ENCODE measurements around the gene RMDN2. TPM values are rescaled to one million over a fixed set of nuclear protein-coding genes. Genes with fewer than 3 reads are reported as not detected.

RMDN2 gene
- total and polyA plus RNA-seq, 4 donors, result 7.3 to 30.6 (median 13.3) TPM

- no peak overlapping the region for H3K27ac ChIP-seq (ENCODE audit: low read depth in 1 of 2, low read length in 2 of 2)
- no peaks in the 10 kb centered on the region for H3K36me3 ChIP-seq (ENCODE audit: control insufficient read depth in 4 of 4, insufficient read depth in 3 of 4, low read depth in 1 of 4, low read length in 3 of 4)
- H3K4me1 ChIP-seq (ENCODE audit: control insufficient read depth in 4 of 4, insufficient read depth in 4 of 4, low read length in 3 of 4), result peaks cover 0 to 3% (median 1%) of the 10 kb centered on the region in 4 donors
- peak; percentile 72 for DNase-seq (ENCODE audit: low spot score)
- H3K9ac ChIP-seq (ENCODE audit: low read depth in 1 of 2, low read length in 2 of 2), result no peak overlapping the region
- WGBS, result 16% methylated on average over 3 of the region's 3 CpGs
- no peaks in the 10 kb centered on the region for H3K27me3 ChIP-seq (ENCODE audit: control insufficient read depth in 4 of 4, insufficient read depth in 4 of 4, low read length in 3 of 4)
- H3K4me3 ChIP-seq (ENCODE audit: low read depth in 1 of 3, low read length in 3 of 3), result no peak overlapping the region
- TF ChIP-seq RAD21 (IDR thresholded peaks at IDR 0.05) (peak; percentile 88 to 89), YY1 (IDR thresholded peaks at IDR 0.05) (no peak)
- TF ChIP-seq, protein P1, sequence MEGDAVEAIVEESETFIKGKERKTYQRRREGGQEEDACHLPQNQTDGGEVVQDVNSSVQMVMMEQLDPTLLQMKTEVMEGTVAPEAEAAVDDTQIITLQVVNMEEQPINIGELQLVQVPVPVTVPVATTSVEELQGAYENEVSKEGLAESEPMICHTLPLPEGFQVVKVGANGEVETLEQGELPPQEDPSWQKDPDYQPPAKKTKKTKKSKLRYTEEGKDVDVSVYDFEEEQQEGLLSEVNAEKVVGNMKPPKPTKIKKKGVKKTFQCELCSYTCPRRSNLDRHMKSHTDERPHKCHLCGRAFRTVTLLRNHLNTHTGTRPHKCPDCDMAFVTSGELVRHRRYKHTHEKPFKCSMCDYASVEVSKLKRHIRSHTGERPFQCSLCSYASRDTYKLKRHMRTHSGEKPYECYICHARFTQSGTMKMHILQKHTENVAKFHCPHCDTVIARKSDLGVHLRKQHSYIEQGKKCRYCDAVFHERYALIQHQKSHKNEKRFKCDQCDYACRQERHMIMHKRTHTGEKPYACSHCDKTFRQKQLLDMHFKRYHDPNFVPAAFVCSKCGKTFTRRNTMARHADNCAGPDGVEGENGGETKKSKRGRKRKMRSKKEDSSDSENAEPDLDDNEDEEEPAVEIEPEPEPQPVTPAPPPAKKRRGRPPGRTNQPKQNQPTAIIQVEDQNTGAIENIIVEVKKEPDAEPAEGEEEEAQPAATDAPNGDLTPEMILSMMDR (IDR thresholded peaks at IDR 0.05; ENCODE audit: low read depth, low read length, missing input control), result peak; percentile 73
- no peaks in the 10 kb centered on the region for H3K9me3 ChIP-seq (ENCODE audit: control insufficient read depth in 4 of 4, low read length in 3 of 4)
Measured at GRCh38 chr2:37982147-37982582, 57.1 kb downstream of the RMDN2 start.

DNA sequence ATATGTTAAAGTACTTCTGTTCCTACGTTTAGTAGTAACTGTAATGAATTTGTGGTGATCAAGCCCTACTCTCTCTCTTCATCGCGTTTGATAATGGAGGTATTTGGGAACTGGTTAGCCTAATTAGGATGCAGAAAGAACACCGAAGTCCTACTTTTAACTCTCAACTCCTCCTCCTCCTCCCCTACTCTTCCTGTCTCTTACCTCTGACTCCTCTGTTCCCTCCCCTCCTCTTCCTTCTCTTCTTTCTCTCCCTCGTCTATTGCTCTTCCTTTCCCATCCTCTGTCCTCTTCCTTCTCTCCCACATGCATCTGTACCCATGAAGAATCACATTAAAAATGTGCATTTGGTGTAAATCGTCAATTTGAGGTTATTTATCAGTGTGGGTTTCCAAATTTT is 57.8 kb downstream of the RMDN2 start:
- Histone ChIP-seq H3K4me3 (ENCODE audit: low read depth in 1 of 3, low read length in 3 of 3) (no peak overlapping the region), H3K36me3 (ENCODE audit: control insufficient read depth in 4 of 4, insufficient read depth in 3 of 4, low read depth in 1 of 4, low read length in 3 of 4) (no peaks in the 10 kb centered on the region), H3K9me3 (ENCODE audit: control insufficient read depth in 4 of 4, low read length in 3 of 4) (no peaks in the 10 kb centered on the region), H3K9ac (ENCODE audit: low read depth in 1 of 2, low read length in 2 of 2) (no peak overlapping the region), H3K27me3 (ENCODE audit: control insufficient read depth in 4 of 4, insufficient read depth in 4 of 4, low read length in 3 of 4) (no peaks in the 10 kb centered on the region), H3K4me1 (ENCODE audit: control insufficient read depth in 4 of 4, insufficient read depth in 4 of 4, low read length in 3 of 4) (peaks cover 0 to 3% (median 1%) of the 10 kb centered on the region in 4 donors), H3K27ac (ENCODE audit: low read depth in 1 of 2, low read length in 2 of 2) (no peak overlapping the region)
- DNase-seq (ENCODE audit: low spot score), result no peak
- WGBS, result 79% methylated on average over 6 of the region's 6 CpGs
- no peak for TF ChIP-seq NR2F2 (IDR thresholded peaks at IDR 0.05)

GRCh38 chr2:37983719-37984118 is 58.6 kb downstream of the RMDN2 start:
- TF ChIP-seq EGR1 (IDR thresholded peaks at IDR 0.05; ENCODE audit: low read depth in 2 of 2), result no peak
- TF ChIP-seq HNF4G (IDR thresholded peaks at IDR 0.05), result no peak
- TF ChIP-seq ZBTB33 (IDR thresholded peaks at IDR 0.05), result no peak
- TF ChIP-seq, protein P1 (IDR thresholded peaks at IDR 0.05; ENCODE audit: low read depth, low read length, missing input control), result no peak
- no peak for TF ChIP-seq RXRA (IDR thresholded peaks at IDR 0.05)
- TF ChIP-seq, protein P2, sequence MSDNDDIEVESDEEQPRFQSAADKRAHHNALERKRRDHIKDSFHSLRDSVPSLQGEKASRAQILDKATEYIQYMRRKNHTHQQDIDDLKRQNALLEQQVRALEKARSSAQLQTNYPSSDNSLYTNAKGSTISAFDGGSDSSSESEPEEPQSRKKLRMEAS (IDR thresholded peaks at IDR 0.05), result no peak
- TF ChIP-seq TAF1 (conservative IDR thresholded peaks at IDR 0.05), result no peak
- TF ChIP-seq FOXA2 (IDR thresholded peaks at IDR 0.05), result no peak
- no peak for TF ChIP-seq JUND (IDR thresholded peaks at IDR 0.05)
- Histone ChIP-seq H3K36me3 (ENCODE audit: control insufficient read depth in 4 of 4, insufficient read depth in 3 of 4, low read depth in 1 of 4, low read length in 3 of 4) (no peaks in the 10 kb centered on the region), H3K27me3 (ENCODE audit: control insufficient read depth in 4 of 4, insufficient read depth in 4 of 4, low read length in 3 of 4) (no peaks in the 10 kb centered on the region), H3K27ac (ENCODE audit: low read depth in 1 of 2, low read length in 2 of 2) (no peak overlapping the region), H3K4me3 (ENCODE audit: low read depth in 1 of 3, low read length in 3 of 3) (no peak overlapping the region), H3K4me1 (ENCODE audit: control insufficient read depth in 4 of 4, insufficient read depth in 4 of 4, low read length in 3 of 4) (peaks cover 0 to 3% (median 1%) of the 10 kb centered on the region in 4 donors), H3K9me3 (ENCODE audit: control insufficient read depth in 4 of 4, low read length in 3 of 4) (no peaks in the 10 kb centered on the region), H3K9ac (ENCODE audit: low read depth in 1 of 2, low read length in 2 of 2) (no peak overlapping the region)
- DNase-seq (ENCODE audit: low spot score), result no peak
- 34% methylated on average over 1 of the region's 1 CpG for WGBS

Measured in liver (tissue), 9 donors.